Epithelial cell of esophagus (primary cell): ENCODE measurements around the gene RSPO4.

Experiments used
- DNase-seq: peaks from one replicate; pipeline ENCODE4 v3.0.0; 2010; ENCODE audit warnings: low read depth
- H3K4me3 ChIP-seq: 2 replicates; pipeline ENCODE4 v1.5.1; 2011; ENCODE audit warnings: mild to moderate bottlenecking, low read length, control low read depth
- TF ChIP-seq, protein P1 (sequence below): IDR thresholded peaks from 2 replicates; pipeline ENCODE4 v1.5.1; 2011; ENCODE audit warnings: low read depth, mild to moderate bottlenecking, low read length, control low read depth, inconsistent platforms; ENCODE audit not compliant: insufficient read depth; ENCODE audit errors: missing control alignments

The RSPO4 gene

DNA sequence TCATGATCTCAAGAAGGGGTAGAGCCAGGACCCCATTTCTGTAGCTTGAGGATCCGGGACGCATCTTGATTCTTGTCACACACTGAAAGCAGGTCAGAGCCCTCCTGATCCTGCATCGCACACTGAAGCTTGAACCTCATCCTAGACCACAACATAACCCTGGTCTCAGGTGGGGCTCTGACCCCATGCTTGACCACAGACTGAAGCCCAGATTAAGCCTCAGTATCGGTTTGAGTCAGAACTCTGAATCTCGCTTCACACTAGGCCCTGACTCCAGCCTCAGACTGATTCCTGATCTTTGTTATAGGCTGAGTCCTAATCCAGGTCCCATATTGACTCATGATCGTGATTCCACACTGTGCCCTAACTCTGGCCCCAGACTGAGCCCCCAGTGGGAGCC, 8.5 kb upstream of the RSPO4 start:
- DNase-seq, result no peak
- TF ChIP-seq, protein P1, sequence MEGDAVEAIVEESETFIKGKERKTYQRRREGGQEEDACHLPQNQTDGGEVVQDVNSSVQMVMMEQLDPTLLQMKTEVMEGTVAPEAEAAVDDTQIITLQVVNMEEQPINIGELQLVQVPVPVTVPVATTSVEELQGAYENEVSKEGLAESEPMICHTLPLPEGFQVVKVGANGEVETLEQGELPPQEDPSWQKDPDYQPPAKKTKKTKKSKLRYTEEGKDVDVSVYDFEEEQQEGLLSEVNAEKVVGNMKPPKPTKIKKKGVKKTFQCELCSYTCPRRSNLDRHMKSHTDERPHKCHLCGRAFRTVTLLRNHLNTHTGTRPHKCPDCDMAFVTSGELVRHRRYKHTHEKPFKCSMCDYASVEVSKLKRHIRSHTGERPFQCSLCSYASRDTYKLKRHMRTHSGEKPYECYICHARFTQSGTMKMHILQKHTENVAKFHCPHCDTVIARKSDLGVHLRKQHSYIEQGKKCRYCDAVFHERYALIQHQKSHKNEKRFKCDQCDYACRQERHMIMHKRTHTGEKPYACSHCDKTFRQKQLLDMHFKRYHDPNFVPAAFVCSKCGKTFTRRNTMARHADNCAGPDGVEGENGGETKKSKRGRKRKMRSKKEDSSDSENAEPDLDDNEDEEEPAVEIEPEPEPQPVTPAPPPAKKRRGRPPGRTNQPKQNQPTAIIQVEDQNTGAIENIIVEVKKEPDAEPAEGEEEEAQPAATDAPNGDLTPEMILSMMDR, result no peak
- no peak overlapping the region for H3K4me3 ChIP-seq

DNA sequence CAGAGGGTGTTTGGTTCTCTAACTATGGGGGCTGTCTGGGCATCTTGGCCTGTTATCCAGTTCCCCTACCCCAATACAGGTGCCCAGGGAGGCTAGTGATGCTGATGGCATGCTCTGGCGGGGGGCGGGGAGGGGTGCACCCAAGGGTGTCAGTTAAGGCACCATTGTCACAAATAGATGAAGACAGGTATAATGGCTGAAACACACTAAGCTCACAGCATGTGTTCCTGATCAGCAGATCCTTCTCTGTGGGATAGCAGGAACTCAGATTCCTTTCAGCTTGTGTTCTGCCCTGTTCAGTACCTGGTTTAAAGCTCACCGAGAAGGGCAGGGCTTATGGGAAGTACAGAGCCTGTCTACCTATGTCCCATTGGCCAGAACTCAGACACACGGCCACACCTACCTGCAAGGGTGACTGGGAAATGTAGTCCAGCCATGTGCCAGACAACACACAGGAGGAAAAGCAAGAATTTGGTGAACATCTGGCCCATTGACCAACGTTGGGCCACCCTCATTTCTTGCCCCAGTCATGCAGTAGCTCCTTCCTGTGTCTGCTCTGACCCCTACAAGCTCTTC, 3.4 kb upstream of the RSPO4 start:
- DNase-seq, result peak; percentile 75
- TF ChIP-seq, protein P1, result no peak
- no peak overlapping the region for H3K4me3 ChIP-seq

DNA sequence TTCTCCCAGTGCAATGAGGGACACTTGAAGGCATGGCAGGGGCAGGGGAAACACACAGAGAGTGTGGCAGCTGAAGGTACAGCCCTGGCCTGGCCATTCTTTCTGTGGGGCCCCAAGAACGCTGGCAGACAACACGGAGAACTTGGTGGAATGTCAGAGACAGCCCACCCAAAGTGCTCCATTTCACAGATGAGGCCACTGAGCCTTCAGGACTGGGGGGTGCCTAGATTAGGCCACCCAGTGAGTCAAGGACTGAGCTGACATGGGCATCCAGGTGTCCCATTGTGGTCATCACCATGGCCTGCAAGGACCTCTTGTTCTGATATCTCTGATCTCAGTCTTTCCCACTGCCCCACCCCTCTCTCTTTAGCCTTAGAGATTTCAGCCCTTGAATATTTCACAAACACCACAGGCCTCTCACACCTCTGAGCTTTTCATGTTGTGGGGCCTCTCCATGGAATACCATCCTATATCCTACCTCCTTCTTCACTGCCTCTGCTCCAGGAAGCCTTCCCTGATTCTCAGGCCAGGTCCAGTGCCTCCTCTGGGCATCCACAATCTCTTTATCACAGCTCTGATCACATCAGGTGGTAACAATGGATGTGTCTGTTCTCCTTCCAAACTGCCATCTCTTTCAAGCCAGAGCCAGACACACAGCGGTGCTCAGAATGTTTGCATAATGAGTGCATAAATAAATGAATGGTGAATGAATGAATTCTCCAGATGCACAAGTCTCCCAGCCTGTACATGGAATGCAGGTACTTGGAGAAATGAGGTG, 2.0 kb upstream of the RSPO4 start:
- DNase-seq, result no peak
- H3K4me3 ChIP-seq, result no peak overlapping the region
- TF ChIP-seq, protein P1, result no peak

DNA sequence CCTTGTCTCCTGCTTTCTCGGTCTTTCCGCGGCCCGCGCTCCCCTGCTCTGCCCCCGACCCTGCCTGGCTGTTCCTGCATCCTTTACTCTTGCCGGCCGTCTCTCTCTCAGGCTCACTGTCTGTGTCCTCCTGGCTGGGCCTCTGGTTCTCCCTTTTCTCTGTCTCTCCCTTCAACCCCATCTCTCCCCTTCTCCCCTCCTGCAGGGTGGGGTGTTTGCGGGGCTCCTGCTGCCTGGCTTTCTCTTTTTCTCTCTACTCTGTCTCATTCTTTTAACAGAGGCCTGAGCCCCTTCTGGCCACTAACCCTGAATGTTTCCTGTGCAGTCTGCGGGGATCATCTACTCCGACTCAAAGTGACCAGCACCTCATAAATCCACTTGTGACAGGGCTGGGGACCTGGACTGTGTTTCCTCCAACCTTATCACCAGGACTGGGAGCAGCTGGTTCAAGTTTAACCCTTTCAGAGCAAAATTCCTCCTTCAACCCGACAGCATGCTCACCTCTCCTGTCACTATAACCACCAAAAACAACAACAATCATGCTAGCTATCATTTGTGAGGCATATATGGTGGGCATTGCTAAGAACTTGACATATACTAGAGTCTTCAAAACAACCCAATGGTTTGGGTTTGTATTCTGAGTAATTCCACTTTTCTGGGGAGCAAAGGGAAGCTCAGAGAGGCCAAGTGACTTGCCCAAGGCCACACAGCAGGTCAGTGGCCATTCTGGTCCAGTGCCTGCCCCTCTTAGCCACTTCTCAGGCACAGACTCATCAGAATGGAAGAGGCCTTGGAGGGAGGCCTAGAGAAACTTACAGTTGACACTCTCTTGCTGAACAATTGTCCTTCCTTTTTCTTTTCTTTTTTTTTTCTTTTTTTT, 811 bp upstream of the RSPO4 start:
- no peak for DNase-seq
- H3K4me3 ChIP-seq, result no peak overlapping the region
- TF ChIP-seq, protein P1, result no peak

DNA sequence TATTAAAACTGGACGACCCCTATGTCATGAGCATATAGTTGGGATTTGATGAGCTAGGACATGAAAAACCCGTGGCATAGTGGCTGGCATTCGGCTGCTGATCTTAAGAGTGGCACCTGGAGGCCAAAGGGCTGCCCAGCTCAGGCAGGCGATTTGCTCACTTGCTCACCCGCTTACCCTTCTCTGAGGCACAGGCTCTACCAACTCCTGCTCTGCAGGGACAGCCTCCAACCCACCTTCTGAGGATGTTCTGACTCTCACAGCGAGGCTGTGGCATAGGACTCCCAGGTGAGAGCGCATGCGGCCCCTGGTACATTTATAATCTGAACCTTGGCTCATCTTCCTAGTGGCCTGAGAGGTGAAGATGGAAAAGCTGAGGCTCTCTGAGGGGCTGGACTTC, 995 bp downstream of the RSPO4 start:
- no peak overlapping the region for H3K4me3 ChIP-seq
- TF ChIP-seq, protein P1, result no peak
- no peak for DNase-seq

DNA sequence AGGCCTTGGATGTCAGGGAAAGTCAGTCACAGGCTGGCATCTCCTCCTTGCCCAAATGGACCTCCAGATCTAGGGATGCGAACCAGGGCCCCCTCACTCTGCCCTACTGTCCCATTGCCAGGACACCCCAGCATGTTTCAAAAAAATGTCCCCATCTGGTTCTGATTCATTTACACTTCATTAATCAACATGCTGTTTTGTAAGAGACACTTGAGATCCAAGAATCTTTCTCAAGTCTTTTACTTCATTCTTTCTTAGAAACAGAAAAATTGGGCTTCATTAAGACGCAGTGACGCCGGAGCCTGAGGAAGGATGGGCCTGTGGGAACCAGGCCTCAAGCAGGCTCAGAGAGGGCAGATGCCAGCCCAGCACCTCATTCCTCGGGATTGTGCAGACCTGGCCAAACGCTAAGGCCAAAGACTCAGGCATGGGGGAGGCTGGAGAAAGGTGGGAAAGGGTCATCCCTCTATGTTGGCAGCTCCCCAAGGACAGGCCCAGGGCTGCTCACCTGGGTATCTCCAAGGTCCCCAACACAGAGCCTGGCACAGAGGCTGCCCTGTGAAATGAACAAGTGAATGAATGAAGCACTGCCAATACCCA, 3.8 kb downstream of the RSPO4 start:
- TF ChIP-seq, protein P1, result no peak
- H3K4me3 ChIP-seq, result no peak overlapping the region
- DNase-seq, result no peak
